ENCODE data around the gene C3orf62. TPM values are rescaled to one million over a fixed set of nuclear protein-coding genes. Genes with fewer than 3 reads are reported as not detected.

Gene C3orf62
- total RNA-seq (ENCODE audit: unreplicated experiment): 7.5 TPM
- long read RNA-seq: 0 reads

- H3K9me3 Mint-ChIP-seq (ENCODE audit: unreplicated experiment): peaks cover 2% of the 10 kb centered on the region
- TF ChIP-seq CTCF (IDR thresholded peaks at IDR 0.05; ENCODE audit: partially characterized antibody, unreplicated experiment): no peak
These were observed at the start of gene C3orf62 for GRCh38 chr3:49276475-49277382. TSS of gene C3orf62 (minus strand) at chr3:49277232. CDS start at chr3:49276872, 360 bp downstream.

GRCh38 chr3:49324768-49325167, 47.7 kb upstream of the C3orf62 start:
- TF ChIP-seq CTCF (IDR thresholded peaks at IDR 0.05; ENCODE audit: partially characterized antibody, unreplicated experiment): no peak
- no peak for DNase-seq
- Mint-ChIP-seq H3K9me3 (ENCODE audit: unreplicated experiment) (no peaks in the 10 kb centered on the region), H3K27ac (ENCODE audit: unreplicated experiment) (no peak overlapping the region), H3K4me1 (ENCODE audit: low read depth, unreplicated experiment) (no peaks in the 10 kb centered on the region), H3K27me3 (ENCODE audit: unreplicated experiment) (no peaks in the 10 kb centered on the region), H3K4me3 (ENCODE audit: unreplicated experiment) (no peak overlapping the region), H3K36me3 (ENCODE audit: unreplicated experiment) (no peaks in the 10 kb centered on the region)

More at GRCh38 chr3:49276475-49277382, at the start of gene C3orf62:
- DNase-seq: peak; percentile 82
- peak within 1 kb of the TSS; percentile 92 for H3K27ac Mint-ChIP-seq (ENCODE audit: unreplicated experiment)
- no peaks in the 10 kb centered on the region for H3K36me3 Mint-ChIP-seq (ENCODE audit: unreplicated experiment)
- peaks cover 3% of the 10 kb centered on the region for H3K27me3 Mint-ChIP-seq (ENCODE audit: unreplicated experiment)
- peak within 1 kb of the TSS; percentile 92 for H3K4me3 Mint-ChIP-seq (ENCODE audit: unreplicated experiment)
- H3K4me1 Mint-ChIP-seq (ENCODE audit: low read depth, unreplicated experiment): peaks cover 12% of the 10 kb centered on the region

- Mint-ChIP-seq H3K4me1 (ENCODE audit: low read depth, unreplicated experiment) (no peaks in the 10 kb centered on the region), H3K9me3 (ENCODE audit: unreplicated experiment) (no peaks in the 10 kb centered on the region), H3K27me3 (ENCODE audit: unreplicated experiment) (no peaks in the 10 kb centered on the region), H3K4me3 (ENCODE audit: unreplicated experiment) (no peak overlapping the region), H3K27ac (ENCODE audit: unreplicated experiment) (no peak overlapping the region), H3K36me3 (ENCODE audit: unreplicated experiment) (no peaks in the 10 kb centered on the region)
- DNase-seq: no peak
- no peak for TF ChIP-seq CTCF (IDR thresholded peaks at IDR 0.05; ENCODE audit: partially characterized antibody, unreplicated experiment)
These were observed 39.8 kb upstream of the C3orf62 start for GRCh38 chr3:49316696-49317457.

GRCh38 chr3:49313896-49314688, 37.1 kb upstream of the C3orf62 start:
- Mint-ChIP-seq H3K27ac (ENCODE audit: unreplicated experiment) (no peak overlapping the region), H3K27me3 (ENCODE audit: unreplicated experiment) (no peaks in the 10 kb centered on the region), H3K9me3 (ENCODE audit: unreplicated experiment) (no peaks in the 10 kb centered on the region), H3K4me3 (ENCODE audit: unreplicated experiment) (no peak overlapping the region), H3K36me3 (ENCODE audit: unreplicated experiment) (no peaks in the 10 kb centered on the region), H3K4me1 (ENCODE audit: low read depth, unreplicated experiment) (no peaks in the 10 kb centered on the region)
- DNase-seq: no peak
- no peak for TF ChIP-seq CTCF (IDR thresholded peaks at IDR 0.05; ENCODE audit: partially characterized antibody, unreplicated experiment)

Measured in glutamatergic neuron (in vitro differentiated cells).